ENCODE measurements around the gene LRCH1.

DNA sequence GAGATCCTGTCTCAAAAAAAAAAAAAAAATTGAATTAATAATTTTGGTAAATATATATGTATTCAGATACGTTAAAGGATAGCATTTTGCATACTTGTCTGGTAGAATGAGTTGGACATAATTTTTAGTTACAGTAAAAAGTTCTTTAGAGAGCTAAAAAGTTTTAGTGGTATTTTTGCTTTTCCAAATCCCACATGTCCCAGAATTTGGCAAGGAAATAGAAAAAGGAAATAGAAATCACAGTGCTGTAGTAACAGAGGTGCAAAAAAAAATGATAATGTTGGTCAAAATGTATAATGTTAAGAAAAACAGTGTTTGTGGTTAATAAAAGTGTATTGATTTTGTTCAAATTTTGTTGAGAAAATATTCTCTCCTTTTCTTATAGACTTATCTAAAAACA lies 96.8 kb downstream of the LRCH1 start:
- TF ChIP-seq, protein P1, sequence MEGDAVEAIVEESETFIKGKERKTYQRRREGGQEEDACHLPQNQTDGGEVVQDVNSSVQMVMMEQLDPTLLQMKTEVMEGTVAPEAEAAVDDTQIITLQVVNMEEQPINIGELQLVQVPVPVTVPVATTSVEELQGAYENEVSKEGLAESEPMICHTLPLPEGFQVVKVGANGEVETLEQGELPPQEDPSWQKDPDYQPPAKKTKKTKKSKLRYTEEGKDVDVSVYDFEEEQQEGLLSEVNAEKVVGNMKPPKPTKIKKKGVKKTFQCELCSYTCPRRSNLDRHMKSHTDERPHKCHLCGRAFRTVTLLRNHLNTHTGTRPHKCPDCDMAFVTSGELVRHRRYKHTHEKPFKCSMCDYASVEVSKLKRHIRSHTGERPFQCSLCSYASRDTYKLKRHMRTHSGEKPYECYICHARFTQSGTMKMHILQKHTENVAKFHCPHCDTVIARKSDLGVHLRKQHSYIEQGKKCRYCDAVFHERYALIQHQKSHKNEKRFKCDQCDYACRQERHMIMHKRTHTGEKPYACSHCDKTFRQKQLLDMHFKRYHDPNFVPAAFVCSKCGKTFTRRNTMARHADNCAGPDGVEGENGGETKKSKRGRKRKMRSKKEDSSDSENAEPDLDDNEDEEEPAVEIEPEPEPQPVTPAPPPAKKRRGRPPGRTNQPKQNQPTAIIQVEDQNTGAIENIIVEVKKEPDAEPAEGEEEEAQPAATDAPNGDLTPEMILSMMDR (IDR thresholded peaks at IDR 0.05), result no peak
- no peak for TF ChIP-seq POLR2A (IDR thresholded peaks at IDR 0.05)
